Activated CD4-positive, alpha-beta T cell treated with anti-CD3 and anti-CD28 coated beads for 4 hours (primary cell): ENCODE data around the gene SLC5A10.
A peak's percentile ranks its signal among the peaks of the same experiment; 100 is the strongest.
"Not testable (repeated sequence)": the region's sequence is repeated elsewhere in the genome, so short reads cannot be mapped to it uniquely, and the experiment has no call there.

Source experiments
- DNase-seq, 2 donors: peaks; one replicate each; pipeline ENCODE4 v3.0.0-alpha.2; 2020

SLC5A10 gene

DNA sequence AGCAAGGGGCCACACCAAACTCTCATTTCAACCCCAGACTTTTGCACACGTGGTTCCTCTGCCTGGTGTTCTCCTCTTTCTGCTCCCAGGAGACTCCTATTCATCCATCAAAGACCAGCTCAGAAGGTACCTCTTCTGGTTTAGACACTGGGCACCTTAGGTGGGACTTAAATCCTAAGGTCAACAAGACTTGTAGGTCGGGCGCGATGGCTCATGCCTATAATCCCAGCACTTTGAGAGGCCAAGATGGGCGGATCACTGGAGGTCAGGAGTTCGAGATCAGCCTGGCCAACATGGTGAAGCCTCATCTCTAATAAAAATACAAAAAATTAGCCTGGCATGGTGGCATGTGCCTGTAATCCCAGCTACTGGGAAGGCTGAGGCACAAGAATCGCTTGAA, 95.5 kb downstream of the SLC5A10 start:
- DNase-seq = not testable (repeated sequence)

GRCh38 chr17:19048826-19049225, 96.9 kb downstream of the SLC5A10 start:
- not testable (repeated sequence) for DNase-seq

DNA sequence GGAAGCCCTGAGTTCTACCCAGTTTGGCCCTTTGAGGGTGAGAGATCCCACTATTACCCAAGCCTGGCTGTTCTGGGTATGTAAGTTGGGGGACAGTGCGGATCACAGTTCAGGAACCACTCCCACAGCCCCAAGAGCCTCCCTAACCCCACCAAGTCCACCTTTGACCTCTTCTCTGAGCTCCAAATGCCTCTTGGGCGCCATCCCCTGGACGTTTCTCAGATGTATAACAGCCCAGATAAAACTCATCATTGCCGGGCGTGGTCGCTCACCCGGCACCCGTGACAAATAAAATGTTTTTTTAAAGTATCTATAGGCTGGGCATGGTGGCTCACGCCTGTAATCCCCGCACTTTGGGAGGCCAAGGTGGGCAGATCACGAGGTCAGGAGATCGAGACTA, 103.5 kb downstream of the SLC5A10 start:
- not testable (repeated sequence) for DNase-seq

- peak in 1 of 2 donors; percentile 77 for DNase-seq
Observed at GRCh38 chr17:19062009-19062717, 110.2 kb downstream of the SLC5A10 start.

DNA sequence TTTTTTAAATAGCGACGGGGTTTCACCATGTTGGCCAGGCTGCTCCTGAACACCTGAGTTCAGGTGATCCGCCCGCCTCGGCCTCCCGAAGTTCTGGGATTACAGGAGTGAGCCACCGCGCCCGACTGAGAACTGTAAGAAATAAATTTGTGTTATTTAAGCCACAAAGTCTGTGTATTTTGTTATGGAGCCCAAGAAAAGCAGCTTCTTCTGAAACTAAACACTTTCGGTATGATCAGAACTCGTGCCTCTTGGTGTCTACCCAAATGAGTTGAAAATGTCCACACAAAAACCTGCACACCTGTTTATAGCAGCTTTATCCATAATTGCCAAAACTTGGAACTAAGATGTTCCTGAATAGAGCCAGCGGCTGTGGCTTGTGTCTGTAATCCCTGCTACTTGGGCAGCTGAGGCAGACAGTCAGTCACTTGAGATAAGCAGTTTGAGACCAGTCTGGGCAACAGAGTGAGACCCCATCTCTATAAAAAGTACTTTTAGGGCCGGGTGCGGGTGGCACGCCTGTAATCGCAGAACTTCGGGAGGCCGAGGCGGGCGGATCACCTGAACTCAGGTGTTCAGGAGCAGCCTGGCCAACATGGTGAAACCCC, 110.9 kb downstream of the SLC5A10 start:
- DNase-seq = not testable (repeated sequence)

GRCh38 chr17:19063326-19063956, 111.5 kb downstream of the SLC5A10 start:
- peak; percentile 57 to 88 for DNase-seq

DNA sequence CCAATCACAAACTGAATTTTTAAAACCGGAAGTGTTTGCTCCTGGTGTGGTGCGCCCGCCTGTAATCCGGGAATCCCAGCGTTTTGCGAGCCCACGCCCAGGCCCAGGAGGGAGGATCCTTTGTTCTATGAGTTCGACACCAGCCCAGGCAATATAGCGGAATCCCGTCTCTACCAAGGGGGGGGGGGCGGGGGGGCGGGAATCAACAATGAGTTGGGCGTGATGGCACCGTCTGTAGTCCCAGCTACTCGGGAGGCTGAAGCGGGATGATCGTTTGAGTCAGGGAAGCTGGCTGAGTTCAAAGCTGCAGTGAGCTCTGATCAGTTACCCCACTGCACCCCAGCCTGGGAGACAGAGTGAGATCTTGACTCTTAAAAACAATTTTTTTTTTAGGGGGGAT, 112.4 kb downstream of the SLC5A10 start:
- peak in 1 of 2 donors; percentile 0 for DNase-seq

GRCh38 chr17:19070318-19071168, 118.6 kb downstream of the SLC5A10 start:
- DNase-seq = not testable (repeated sequence)
